Neural cell (in vitro differentiated cells): ENCODE measurements around the gene MUC5B.

Experiments
- CTCF ChIP-seq: fragments of 450-650 bp; IDR thresholded peaks from 2 replicates; pipeline ENCODE4 v1.5.1; 2014; ENCODE audit warnings: antibody characterized with exemption, mild to moderate bottlenecking, moderate library complexity; ENCODE audit not compliant: poor library complexity, severe bottlenecking
- EP300 ChIP-seq: fragments of 450-650 bp; conservative IDR thresholded peaks from 2 replicates; pipeline ENCODE4 v1.6.1; 2014; ENCODE audit warnings: antibody characterized with exemption, mild to moderate bottlenecking, moderate library complexity; ENCODE audit not compliant: poor library complexity, severe bottlenecking
- RAD21 ChIP-seq: fragments of 450-650 bp; conservative IDR thresholded peaks from 2 replicates; pipeline ENCODE4 v1.6.1; 2014; ENCODE audit warnings: antibody characterized with exemption, mild to moderate bottlenecking, moderate library complexity

GRCh38 chr11:1218256-1218787 lies 4.5 kb upstream of the MUC5B start:
- TF ChIP-seq EP300 (no peak), RAD21 (no peak), CTCF (no peak)
